ENCODE data around the gene SAP30L. TPM values are rescaled to one million over a fixed set of nuclear protein-coding genes. Genes with fewer than 3 reads are reported as not detected.

SAP30L gene
- total RNA-seq, 4 donors from 2014 or later = 34.9 to 54.9 (median 46.2) TPM

- WGBS = 8% methylated on average over 10 of the region's 10 CpGs
- H3K27me3 ChIP-seq = no peaks in the 10 kb centered on the region
- no peaks in the 10 kb centered on the region for H3K9me3 ChIP-seq
- H3K27ac ChIP-seq (replicated peaks in 1 of 4) = peak overlapping the region; percentile 86 to 95 (median 90)
- intact Hi-C loops (cut with DNase I) = loop anchor here (10.0 kb wide), 1 partner anchor 498 kb away; the partner anchor contains the start of gene MRPL22
- peaks cover 12 to 22% (median 18%) of the 10 kb centered on the region in 4 donors for H3K36me3 ChIP-seq
- no peak for DNase-seq (ENCODE audit: extremely low spot score)
- peaks cover 27 to 50% (median 40%) of the 10 kb centered on the region in 4 donors for H3K4me1 ChIP-seq
- H3K4me3 ChIP-seq = peak overlapping the region; percentile 87 to 99 (median 97)
- no peak for TF ChIP-seq POLR2A (IDR thresholded peaks at IDR 0.05; ENCODE audit: low read depth)
- TF ChIP-seq CTCF (IDR thresholded peaks at IDR 0.05) = no peak
- no peak for TF ChIP-seq EP300 (IDR thresholded peaks at IDR 0.05)
- no peak for TF ChIP-seq POLR2AphosphoS5 (IDR thresholded peaks at IDR 0.05)
Observed at GRCh38 chr5:154447089-154447725, 1.4 kb downstream of the SAP30L start.

GRCh38 chr5:154449786-154450185, 4.0 kb downstream of the SAP30L start:
- no peaks in the 10 kb centered on the region for H3K27me3 ChIP-seq
- H3K9me3 ChIP-seq = no peaks in the 10 kb centered on the region
- H3K36me3 ChIP-seq = peaks cover 37 to 42% (median 41%) of the 10 kb centered on the region in 4 donors
- TF ChIP-seq POLR2A (IDR thresholded peaks at IDR 0.05; ENCODE audit: low read depth) (no peak), EP300 (IDR thresholded peaks at IDR 0.05) (no peak), CTCF (IDR thresholded peaks at IDR 0.05) (no peak), POLR2AphosphoS5 (IDR thresholded peaks at IDR 0.05) (no peak)
- intact Hi-C loops (cut with DNase I) = loop anchor here (10.0 kb wide), 1 partner anchor 495 kb away; the partner anchor contains the start of gene MRPL22
- 72% methylated on average over 2 of the region's 2 CpGs for WGBS
- H3K4me3 ChIP-seq = no peak overlapping the region
- H3K27ac ChIP-seq (replicated peaks in 1 of 4) = no peak overlapping the region
- H3K4me1 ChIP-seq = peaks cover 21 to 38% (median 34%) of the 10 kb centered on the region in 4 donors
- no peak for DNase-seq (ENCODE audit: extremely low spot score)

DNA sequence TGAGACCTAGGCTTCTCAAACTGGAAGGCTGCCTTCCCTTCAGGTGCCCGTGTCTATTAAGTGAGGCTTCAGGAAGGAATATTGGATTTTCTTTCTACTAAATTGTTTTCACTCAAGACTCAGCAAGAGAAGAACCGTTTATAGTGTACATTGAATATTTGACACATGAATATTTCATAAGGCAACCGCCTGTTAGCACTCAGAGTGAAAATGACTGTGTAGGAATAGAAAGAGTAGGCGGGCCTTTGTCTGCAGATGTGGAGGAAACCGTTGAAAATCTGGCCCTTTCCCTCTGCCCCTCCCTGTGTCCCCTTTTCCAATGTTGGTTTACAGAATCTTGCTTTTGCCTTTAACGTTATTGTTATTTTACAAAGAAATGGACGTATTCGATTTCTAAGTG, 6.2 kb downstream of the SAP30L start:
- WGBS = 83% methylated on average over 8 of the region's 8 CpGs
- intact Hi-C loops (cut with DNase I) = no loop called here
- peaks cover 19 to 34% (median 31%) of the 10 kb centered on the region in 4 donors for H3K4me1 ChIP-seq
- no peak overlapping the region for H3K27ac ChIP-seq (replicated peaks in 1 of 4)
- H3K36me3 ChIP-seq = peaks cover 57 to 64% (median 62%) of the 10 kb centered on the region in 4 donors
- TF ChIP-seq POLR2AphosphoS5 (IDR thresholded peaks at IDR 0.05) = no peak
- DNase-seq (ENCODE audit: extremely low spot score) = no peak
- H3K4me3 ChIP-seq = no peak overlapping the region
- no peaks in the 10 kb centered on the region for H3K9me3 ChIP-seq
- no peaks in the 10 kb centered on the region for H3K27me3 ChIP-seq

DNA sequence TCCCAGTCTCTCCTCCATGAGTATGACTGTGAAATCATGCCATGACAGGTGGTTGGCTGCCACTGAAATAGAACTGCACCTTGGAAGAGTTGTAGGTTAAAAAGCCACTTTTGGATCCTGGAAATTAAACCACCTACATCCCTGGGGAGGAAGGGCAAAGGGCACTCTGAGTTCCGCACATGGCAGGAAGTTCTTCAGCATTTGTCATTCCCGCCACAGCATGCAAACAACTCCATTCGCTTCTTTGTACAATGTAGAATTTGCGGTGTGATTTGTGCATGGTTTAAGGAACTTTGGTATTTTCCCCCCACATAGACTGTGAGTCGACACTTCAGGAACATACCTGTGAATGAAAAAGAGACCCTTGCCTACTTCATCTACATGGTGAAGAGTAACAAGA, 9.8 kb downstream of the SAP30L start:
- DNase-seq (ENCODE audit: extremely low spot score) = no peak
- no peak overlapping the region for H3K4me3 ChIP-seq
- WGBS = 91% methylated on average over 5 of the region's 5 CpGs
- H3K27me3 ChIP-seq = no peaks in the 10 kb centered on the region
- intact Hi-C loops (cut with DNase I) = no loop called here
- peaks cover 64 to 86% (median 81%) of the 10 kb centered on the region in 4 donors for H3K36me3 ChIP-seq
- no peaks in the 10 kb centered on the region for H3K9me3 ChIP-seq
- no peak for TF ChIP-seq POLR2AphosphoS5 (IDR thresholded peaks at IDR 0.05)
- TF ChIP-seq EP300 (IDR thresholded peaks at IDR 0.05) = no peak
- no peak for TF ChIP-seq CTCF (IDR thresholded peaks at IDR 0.05)
- TF ChIP-seq POLR2A (IDR thresholded peaks at IDR 0.05; ENCODE audit: low read depth) = no peak
- no peak overlapping the region for H3K27ac ChIP-seq (replicated peaks in 1 of 4)
- H3K4me1 ChIP-seq = peaks cover 0 to 13% (median 8%) of the 10 kb centered on the region in 4 donors

DNA sequence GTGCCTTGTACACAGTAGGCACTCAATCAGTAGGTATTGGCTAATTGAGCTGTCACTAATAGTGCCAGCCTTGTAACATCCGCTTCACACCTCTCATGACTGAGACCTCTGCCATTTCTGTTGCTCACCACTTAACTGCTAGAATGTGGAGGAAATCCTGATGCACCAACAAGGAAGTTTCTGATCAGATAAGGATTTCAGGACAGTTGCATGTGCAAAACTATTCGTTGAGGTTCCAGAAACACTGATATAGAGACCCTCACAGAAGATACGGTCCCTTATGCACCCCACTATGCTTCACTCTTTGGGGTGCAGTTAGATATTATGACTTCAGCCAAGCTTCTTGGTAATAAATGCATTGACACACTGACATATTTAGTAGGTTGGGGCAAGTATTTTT, 10.7 kb downstream of the SAP30L start:
- peaks cover 0 to 13% (median 7%) of the 10 kb centered on the region in 4 donors for H3K4me1 ChIP-seq
- peaks cover 59 to 84% (median 75%) of the 10 kb centered on the region in 4 donors for H3K36me3 ChIP-seq
- H3K27me3 ChIP-seq = no peaks in the 10 kb centered on the region
- intact Hi-C loops (cut with DNase I) = no loop called here
- no peak overlapping the region for H3K27ac ChIP-seq (replicated peaks in 1 of 4)
- no peak for DNase-seq (ENCODE audit: extremely low spot score)
- no peak overlapping the region for H3K4me3 ChIP-seq
- no peaks in the 10 kb centered on the region for H3K9me3 ChIP-seq
- 83% methylated on average over 3 of the region's 3 CpGs for WGBS
- TF ChIP-seq EP300 (IDR thresholded peaks at IDR 0.05) = no peak
- no peak for TF ChIP-seq POLR2A (IDR thresholded peaks at IDR 0.05; ENCODE audit: low read depth)
